Endothelial cell of umbilical vein (primary cell): Measurements from ENCODE around the gene CPNE9. TPM values are rescaled to one million over a fixed set of nuclear protein-coding genes. Genes with fewer than 3 reads are reported as not detected.

Experiments used
- BruUV-seq: library from RNA; stranded (reverse); fragments of 400-500 nt; replicated peaks from 2 replicates; lab custom pipeline; 2021; lab: Mats Ljungman, UMichigan
- CTCF ChIA-PET: fragments of 300-600, 350-600 bp; sonication (Branson Sonifier 250); formaldehyde crosslinking; loops from one replicate; lab custom pipeline; 2021; ENCODE audit warnings: antibody characterized with exemption, inconsistent platforms; lab: Charles Lee
- POLR2A ChIA-PET: fragments of 300-600, 350-600 bp; sonication (Branson Sonifier 250); formaldehyde crosslinking; loops from one replicate; lab custom pipeline; 2021; ENCODE audit warnings: antibody characterized with exemption, inconsistent platforms; lab: Charles Lee
- DNase-seq: peaks from one replicate; pipeline ENCODE4 v3.0.0-alpha.2; 2011; ENCODE audit warnings: low read depth, low spot score
- FAIRE-seq: peaks from 2 replicates; lab custom pipeline; 2011; peaks lifted over from hg19 to GRCh38; lab: Jason Lieb, UNC
- H2AFZ ChIP-seq: 2 replicates; pipeline ENCODE4 v1.6.0; 2012; ENCODE audit warnings: low read depth, low read length, control low read depth, inconsistent platforms
- H3K27ac ChIP-seq: 2 replicates; pipeline ENCODE4 v1.5.1; 2011; ENCODE audit warnings: low read depth, mild to moderate bottlenecking, control low read depth, low read length, moderate library complexity; ENCODE audit not compliant: insufficient read depth
- H3K27me3 ChIP-seq, 2 experiments: 2 replicates each; pipeline versions ENCODE4 v1.6.0 to v1.6.1; 2011; ENCODE audit warnings: low read length in 2 of 2, mixed read lengths in 1 of 2; ENCODE audit not compliant: control insufficient read depth in 2 of 2, insufficient read depth in 2 of 2
- H3K36me3 ChIP-seq, 2 experiments: 2 replicates in 1 of 2; 3 replicates in 1 of 2; pipeline ENCODE4 v1.5.1; 2011; ENCODE audit warnings: low read length in 2 of 2, mild to moderate bottlenecking in 1 of 2, moderate library complexity in 1 of 2; ENCODE audit not compliant: control insufficient read depth in 2 of 2, insufficient read depth in 2 of 2; ENCODE audit errors: extremely low read depth in 1 of 2
- H3K4me1 ChIP-seq: 3 replicates; pipeline ENCODE4 v1.5.1; 2011; ENCODE audit warnings: mild to moderate bottlenecking, low read length; ENCODE audit not compliant: control insufficient read depth, insufficient read depth; ENCODE audit errors: extremely low read depth
- H3K4me2 ChIP-seq: 2 replicates; pipeline ENCODE4 v1.6.1; 2011; ENCODE audit warnings: low read length, control low read depth, mixed read lengths; ENCODE audit not compliant: insufficient read depth
- H3K4me3 ChIP-seq, 3 experiments: fragments of 200-600 bp in 1 of 3; sonication (generic), shearing (Covaris generic) in 1 of 3; replicated peaks in 1 of 3; 2 replicates each; pipeline ENCODE4 v1.5.1; 2011 to 2016; ENCODE audit warnings: control low read depth in 3 of 3, low read length in 3 of 3, mild to moderate bottlenecking in 2 of 3, inconsistent platforms in 1 of 3, low read depth in 1 of 3, moderate library complexity in 1 of 3; ENCODE audit not compliant: insufficient read depth in 1 of 3
- H3K79me2 ChIP-seq: 2 replicates; pipeline ENCODE4 v1.6.0; 2012; ENCODE audit warnings: low read length, inconsistent platforms; ENCODE audit not compliant: control insufficient read depth, insufficient read depth
- H3K9ac ChIP-seq: replicated peaks from 2 replicates; pipeline ENCODE3; 2011; ENCODE audit warnings: low read length, control low read depth; ENCODE audit not compliant: insufficient read depth; ENCODE audit errors: extremely low read depth
- H3K9me1 ChIP-seq: replicated peaks from 3 replicates; pipeline ENCODE4 v1.6.0; 2011; ENCODE audit warnings: mild to moderate bottlenecking, low read length; ENCODE audit not compliant: control insufficient read depth, insufficient read depth; ENCODE audit errors: extremely low read depth
- H3K9me3 ChIP-seq: replicated peaks from 2 replicates; pipeline ENCODE4 v1.5.1; 2012; ENCODE audit warnings: low read length, inconsistent platforms; ENCODE audit not compliant: control insufficient read depth, insufficient read depth
- H4K20me1 ChIP-seq: replicated peaks from 2 replicates; pipeline ENCODE3; 2011; ENCODE audit warnings: mild to moderate bottlenecking, low read length; ENCODE audit not compliant: control insufficient read depth, insufficient read depth; ENCODE audit errors: extremely low read depth
- CTCF ChIP-seq, 2 donors: IDR thresholded peaks; 1 replicate in 1 of 2; 2 replicates in 1 of 2; pipeline ENCODE4 v1.5.1; 2011; ENCODE audit warnings: low read length in 2 of 2, mild to moderate bottlenecking in 2 of 2, moderate library complexity in 2 of 2, control low read depth in 1 of 2, inconsistent platforms in 1 of 2, low read depth in 1 of 2; ENCODE audit not compliant: insufficient read depth in 1 of 2; ENCODE audit errors: extremely low read depth in 1 of 2
- EZH2 ChIP-seq: IDR thresholded peaks from 2 replicates; pipeline ENCODE4 v1.6.1; 2012; ENCODE audit warnings: borderline replicate concordance, low read depth, mild to moderate bottlenecking, moderate library complexity, low read length, inconsistent platforms; ENCODE audit not compliant: severe bottlenecking
- FOS ChIP-seq: IDR thresholded peaks from 2 replicates; pipeline ENCODE4 v1.6.1; 2011; ENCODE audit warnings: mild to moderate bottlenecking, low read length, moderate library complexity, borderline replicate concordance; ENCODE audit not compliant: insufficient read depth
- GATA2 ChIP-seq: IDR thresholded peaks from 2 replicates; pipeline ENCODE4 v1.7.0; 2011; ENCODE audit warnings: low read depth, mild to moderate bottlenecking, moderate library complexity, mixed read lengths, low read length; ENCODE audit not compliant: insufficient read length, insufficient read depth
- JUN ChIP-seq: IDR thresholded peaks from 2 replicates; pipeline ENCODE4 v1.6.1; 2011; ENCODE audit warnings: borderline replicate concordance, low read depth; ENCODE audit not compliant: insufficient read length, insufficient read depth
- MAX ChIP-seq: IDR thresholded peaks from 2 replicates; pipeline ENCODE4 v1.6.1; 2011; ENCODE audit not compliant: insufficient read depth, insufficient read length
- MYC ChIP-seq: IDR thresholded peaks from one replicate; pipeline ENCODE4 v1.6.1; 2011; ENCODE audit warnings: mild to moderate bottlenecking, low read depth, low read length
- POLR2A ChIP-seq: IDR thresholded peaks from 2 replicates; pipeline ENCODE4 v1.6.1; 2012; ENCODE audit warnings: low read depth, mild to moderate bottlenecking, control low read depth, low read length
- POLR2AphosphoS5 ChIP-seq: IDR thresholded peaks from 2 replicates; pipeline ENCODE4 v1.6.1; 2012; ENCODE audit warnings: low read depth, mild to moderate bottlenecking, control low read depth, low read length, moderate library complexity; ENCODE audit not compliant: insufficient read depth
- dilution Hi-C: fragments of 300-500 bp; cut with MboI; formaldehyde crosslinking; loops from one replicate; pipeline ENCODE4 v1.15.0; 2019; ENCODE audit warnings: low sequenced_read_pairs; ENCODE audit not compliant: extremely low pct_ligation_motif_present
- intact Hi-C: fragments of 100-400 bp; cut with micrococcal nuclease; formaldehyde crosslinking; loops from one replicate; pipeline ENCODE4 v1.10.0; 2022
- polyA plus RNA-seq, 4 experiments: library from polyadenylated mRNA; depleted of rRNA in 3 of 4; stranded (reverse) in 3 of 4; unstranded in 1 of 4; fragments of >200 nt; gene quantifications; 2 replicates each; pipeline versions ENCODE4 v1.2.1 to v1.2.3, GENCODE V29; 2011 to 2012; ENCODE audit warnings: missing spikeins in 1 of 4
- total RNA-seq: library from RNA; stranded (reverse); gene quantifications from 2 replicates; pipeline ENCODE4 v1.2.3, GENCODE V29; 2021

The CPNE9 gene
- total and polyA plus RNA-seq, 2 donors (not counting 3 experiments of a cell fraction or from before 2014, with no cell fraction given): not detected

GRCh38 chr3:9743548-9743947 lies 39.9 kb downstream of the CPNE9 start:
- Histone ChIP-seq H3K4me3 (no peak overlapping the region), H3K4me2 (no peak overlapping the region), H3K4me1 (peaks cover 16% of the 10 kb centered on the region), H3K79me2 (no peaks in the 10 kb centered on the region), H3K27me3 (no peaks in the 10 kb centered on the region), H3K27ac (no peak overlapping the region), H3K9ac (no peak overlapping the region), H3K9me1 (no peaks in the 10 kb centered on the region), H3K36me3 (peaks cover 37 to 84% of the 10 kb centered on the region in 2 experiments), H2AFZ (no peak overlapping the region), H4K20me1 (no peaks in the 10 kb centered on the region), H3K9me3 (no peaks in the 10 kb centered on the region)
- CTCF ChIA-PET: no interaction called here
- no TSS peak for BruUV-seq
- DNase-seq (no peak), FAIRE-seq (no peak)
- POLR2A ChIA-PET: no interaction called here
- intact Hi-C loops: no loop called here
- no peak for TF ChIP-seq EZH2
- no peak for TF ChIP-seq MYC
- no peak for TF ChIP-seq GATA2
- dilution Hi-C loops: no loop called here

GRCh38 chr3:9744162-9744561 lies 40.5 kb downstream of the CPNE9 start:
- no peaks in the 10 kb centered on the region for H3K27me3 ChIP-seq
- H3K9me1 ChIP-seq: no peaks in the 10 kb centered on the region
- H3K4me3 ChIP-seq: no peak overlapping the region
- H3K79me2 ChIP-seq: no peaks in the 10 kb centered on the region
- BruUV-seq: no TSS peak
- FAIRE-seq (no peak), DNase-seq (no peak)
- H2AFZ ChIP-seq: no peak overlapping the region
- dilution Hi-C loops (no loop called here), intact Hi-C loops (no loop called here)
- TF ChIP-seq POLR2A: no peak
- no peak for TF ChIP-seq POLR2AphosphoS5
- TF ChIP-seq MYC: no peak
- TF ChIP-seq CTCF (IDR thresholded peaks at IDR 0.05; ENCODE audit: extremely low read depth in 1 of 2, insufficient read depth in 1 of 2, low read depth in 1 of 2, low read length in 2 of 2): no peak
- TF ChIP-seq FOS: no peak
- TF ChIP-seq GATA2: no peak
- no peak for TF ChIP-seq EZH2
- TF ChIP-seq JUN: no peak
- TF ChIP-seq MAX: no peak
- no peak overlapping the region for H3K9ac ChIP-seq
- ChIA-PET POLR2A (interaction anchor here (0.7 kb wide), 1 partner anchor 43 kb away, joined by 8 read pairs; no protein-coding TSS in a partner anchor), CTCF (interaction anchor here (1.1 kb wide), 1 partner anchor 13 kb away, joined by 3 read pairs; the partner anchor contains the start of gene BRPF1)
- peaks cover 18% of the 10 kb centered on the region for H3K4me1 ChIP-seq
- peaks cover 34 to 79% of the 10 kb centered on the region in 2 experiments for H3K36me3 ChIP-seq
- no peak overlapping the region for H3K4me2 ChIP-seq
- H4K20me1 ChIP-seq: no peaks in the 10 kb centered on the region
- H3K27ac ChIP-seq: no peak overlapping the region
- no peaks in the 10 kb centered on the region for H3K9me3 ChIP-seq
